NCI-H446 (cell line): ENCODE measurements around the gene BMAL1.

Experiments used
- DNase-seq, 2 experiments: peaks; one replicate each; lab custom pipeline; 2025; lab: John Stamatoyannopoulos, UW

Gene BMAL1

GRCh38 chr11:13317293-13318080 lies 39.9 kb downstream of the BMAL1 start:
- DNase-seq: no peak

GRCh38 chr11:13318498-13319295 lies 41.1 kb downstream of the BMAL1 start:
- no peak for DNase-seq

- DNase-seq: no peak
Measured at GRCh38 chr11:13320688-13321087, 43.1 kb downstream of the BMAL1 start.

- no peak for DNase-seq
Measured at GRCh38 chr11:13321431-13321830, 43.8 kb downstream of the BMAL1 start.

- DNase-seq: no peak
Measured at GRCh38 chr11:13324141-13324540, 46.6 kb downstream of the BMAL1 start.

GRCh38 chr11:13324709-13325108 lies 47.1 kb downstream of the BMAL1 start:
- DNase-seq: no peak

GRCh38 chr11:13327421-13327820 lies 49.8 kb downstream of the BMAL1 start:
- no peak for DNase-seq

GRCh38 chr11:13328286-13328685 lies 50.7 kb downstream of the BMAL1 start:
- peak in 1 of 2 experiments; percentile 60 for DNase-seq

- DNase-seq: peak; percentile 56 to 81
Measured at GRCh38 chr11:13329670-13330356, 52.2 kb downstream of the BMAL1 start.

GRCh38 chr11:13332124-13332523 lies 54.5 kb downstream of the BMAL1 start:
- no peak for DNase-seq

- no peak for DNase-seq
Measured at GRCh38 chr11:13333456-13333957, 55.9 kb downstream of the BMAL1 start.

- no peak for DNase-seq
Measured at GRCh38 chr11:13334034-13334786, 56.6 kb downstream of the BMAL1 start.

- peak; percentile 59 to 68 for DNase-seq
Measured at GRCh38 chr11:13335319-13335718, 57.7 kb downstream of the BMAL1 start.

- DNase-seq: no peak
Measured at GRCh38 chr11:13336246-13336878, 58.8 kb downstream of the BMAL1 start.

- no peak for DNase-seq
Measured at GRCh38 chr11:13338019-13338426, 60.4 kb downstream of the BMAL1 start.

- DNase-seq: no peak
Measured at GRCh38 chr11:13338427-13339069, 61.0 kb downstream of the BMAL1 start.

- peak in 1 of 2 experiments; percentile 19 for DNase-seq
Measured at GRCh38 chr11:13339195-13340153, 61.9 kb downstream of the BMAL1 start.

GRCh38 chr11:13341026-13341425 lies 63.4 kb downstream of the BMAL1 start:
- DNase-seq: no peak

GRCh38 chr11:13343067-13343466 lies 65.5 kb downstream of the BMAL1 start:
- DNase-seq: no peak
